Esophagus muscularis mucosa (tissue), 4 donors: ENCODE measurements around the gene FCAMR. TPM values are rescaled to one million over a fixed set of nuclear protein-coding genes. Genes with fewer than 3 reads are reported as not detected.

Source experiments
- DNase-seq: peaks from one replicate; pipeline ENCODE4 v3.0.0-alpha.2; 2017; ENCODE audit errors: extremely low spot score
- H3K27ac ChIP-seq, 4 donors: fragments of 200-600 bp; sonication (generic); replicated peaks in 1 of 4; 1 replicate in 3 of 4; 2 replicates in 1 of 4; pipeline ENCODE4 v1.5.1; 2016 to 2019; ENCODE audit warnings: mild to moderate bottlenecking in 1 of 4
- H3K27me3 ChIP-seq, 4 donors: fragments of 200-600 bp; sonication (generic); one replicate each; pipeline versions ENCODE4 v1.5.1 to v1.6.0; 2016 to 2019
- H3K36me3 ChIP-seq, 4 donors: fragments of 200-600 bp; sonication (generic); one replicate each; pipeline ENCODE4 v1.5.1; 2016 to 2019
- H3K4me1 ChIP-seq, 4 donors: fragments of 200-600 bp; sonication (generic); one replicate each; pipeline ENCODE4 v1.5.1; 2016 to 2019
- H3K4me3 ChIP-seq, 4 donors: fragments of 200-600 bp; sonication (generic); 1 replicate in 2 of 4; 2 replicates in 2 of 4; pipeline ENCODE4 v1.5.1; 2016 to 2019; ENCODE audit warnings: mild to moderate bottlenecking in 4 of 4, moderate library complexity in 1 of 4
- H3K9me3 ChIP-seq, 4 donors: fragments of 200-600 bp; sonication (generic); 1 replicate in 3 of 4; 2 replicates in 1 of 4; pipeline ENCODE4 v1.5.1; 2016 to 2019
- EP300 ChIP-seq: sonication (generic); formaldehyde crosslinking; IDR thresholded peaks from one replicate; pipeline ENCODE4 v1.6.1; 2017; ENCODE audit warnings: antibody characterized with exemption
- POLR2A ChIP-seq: fragments of 450-650 bp; IDR thresholded peaks from one replicate; pipeline ENCODE4 v1.6.1; 2017; ENCODE audit warnings: antibody characterized with exemption, moderate library complexity, mild to moderate bottlenecking, low read depth
- POLR2AphosphoS5 ChIP-seq, 2 donors: sonication (generic); formaldehyde crosslinking; IDR thresholded peaks; one replicate each; pipeline ENCODE4 v1.6.1; 2017; ENCODE audit warnings: antibody characterized with exemption in 2 of 2
- WGBS: methylation state at CpG from one replicate; pipeline ENCODE4 v1.1.5; 2018; 5-methylcytosine and 5-hydroxymethylcytosine counted together
- intact Hi-C: fragments of 100-400 bp; cut with DNase I; formaldehyde crosslinking; loops from one replicate; pipeline ENCODE4 v1.15.1; 2023
- total RNA-seq, 4 donors: library from RNA; depleted of rRNA; stranded (reverse); fragments of >200 nt; gene quantifications; one replicate each; pipeline versions ENCODE4 v1.1.0 to v1.2.1, GENCODE V29; 2016
- TF ChIP-seq, protein P1 (sequence below), 3 experiments: fragments of 200-600 bp in 2 of 3; fragments of 450-650 bp in 1 of 3; sonication (generic) in 2 of 3; IDR thresholded peaks; one replicate each; pipeline ENCODE4 v1.5.1; 2017 to 2019; ENCODE audit warnings: antibody characterized with exemption in 3 of 3, mild to moderate bottlenecking in 2 of 3, moderate library complexity in 1 of 3

FCAMR gene, protein sequence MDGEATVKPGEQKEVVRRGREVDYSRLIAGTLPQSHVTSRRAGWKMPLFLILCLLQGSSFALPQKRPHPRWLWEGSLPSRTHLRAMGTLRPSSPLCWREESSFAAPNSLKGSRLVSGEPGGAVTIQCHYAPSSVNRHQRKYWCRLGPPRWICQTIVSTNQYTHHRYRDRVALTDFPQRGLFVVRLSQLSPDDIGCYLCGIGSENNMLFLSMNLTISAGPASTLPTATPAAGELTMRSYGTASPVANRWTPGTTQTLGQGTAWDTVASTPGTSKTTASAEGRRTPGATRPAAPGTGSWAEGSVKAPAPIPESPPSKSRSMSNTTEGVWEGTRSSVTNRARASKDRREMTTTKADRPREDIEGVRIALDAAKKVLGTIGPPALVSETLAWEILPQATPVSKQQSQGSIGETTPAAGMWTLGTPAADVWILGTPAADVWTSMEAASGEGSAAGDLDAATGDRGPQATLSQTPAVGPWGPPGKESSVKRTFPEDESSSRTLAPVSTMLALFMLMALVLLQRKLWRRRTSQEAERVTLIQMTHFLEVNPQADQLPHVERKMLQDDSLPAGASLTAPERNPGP
- not detected for total RNA-seq

DNA sequence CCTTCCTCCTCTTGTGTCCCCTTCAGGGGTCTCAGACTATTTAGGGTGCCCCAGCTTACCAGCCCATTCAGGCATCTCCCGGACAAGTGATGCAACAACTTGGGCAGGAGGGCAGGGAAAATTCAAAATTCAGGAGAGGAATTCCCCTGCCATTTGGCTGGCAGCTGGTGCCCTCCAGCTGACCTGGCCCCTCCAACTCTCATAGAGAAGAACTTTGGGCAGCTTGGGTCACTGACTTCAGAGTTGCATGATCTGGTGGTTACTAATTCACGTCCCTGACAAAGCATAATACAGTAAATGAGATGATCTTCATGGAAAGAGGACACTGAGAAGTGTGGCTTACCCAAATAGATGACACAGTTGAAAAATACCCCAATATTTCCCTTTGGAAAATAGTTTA, at the start of gene FCAMR:
TSS of gene FCAMR (minus strand) at position 15 of the 400 bp plus-strand sequence. CDS start 335 bp downstream, outside the sequence.
- no peak within 1 kb of the TSS for H3K4me3 ChIP-seq
- no peak within 1 kb of the TSS for H3K27ac ChIP-seq
- no peaks in the 10 kb centered on the region for H3K9me3 ChIP-seq
- 70% methylated on average over 2 of the region's 2 CpGs for WGBS
- no peaks in the 10 kb centered on the region for H3K4me1 ChIP-seq
- H3K36me3 ChIP-seq, result no peaks in the 10 kb centered on the region
- no peak for DNase-seq
- TF ChIP-seq, protein P1, sequence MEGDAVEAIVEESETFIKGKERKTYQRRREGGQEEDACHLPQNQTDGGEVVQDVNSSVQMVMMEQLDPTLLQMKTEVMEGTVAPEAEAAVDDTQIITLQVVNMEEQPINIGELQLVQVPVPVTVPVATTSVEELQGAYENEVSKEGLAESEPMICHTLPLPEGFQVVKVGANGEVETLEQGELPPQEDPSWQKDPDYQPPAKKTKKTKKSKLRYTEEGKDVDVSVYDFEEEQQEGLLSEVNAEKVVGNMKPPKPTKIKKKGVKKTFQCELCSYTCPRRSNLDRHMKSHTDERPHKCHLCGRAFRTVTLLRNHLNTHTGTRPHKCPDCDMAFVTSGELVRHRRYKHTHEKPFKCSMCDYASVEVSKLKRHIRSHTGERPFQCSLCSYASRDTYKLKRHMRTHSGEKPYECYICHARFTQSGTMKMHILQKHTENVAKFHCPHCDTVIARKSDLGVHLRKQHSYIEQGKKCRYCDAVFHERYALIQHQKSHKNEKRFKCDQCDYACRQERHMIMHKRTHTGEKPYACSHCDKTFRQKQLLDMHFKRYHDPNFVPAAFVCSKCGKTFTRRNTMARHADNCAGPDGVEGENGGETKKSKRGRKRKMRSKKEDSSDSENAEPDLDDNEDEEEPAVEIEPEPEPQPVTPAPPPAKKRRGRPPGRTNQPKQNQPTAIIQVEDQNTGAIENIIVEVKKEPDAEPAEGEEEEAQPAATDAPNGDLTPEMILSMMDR (IDR thresholded peaks at IDR 0.05), result no peak
- no peak for TF ChIP-seq EP300
- no peak for TF ChIP-seq POLR2AphosphoS5 (IDR thresholded peaks at IDR 0.05)
- no peak for TF ChIP-seq POLR2A
- peaks cover 0 to 15% (median 0%) of the 10 kb centered on the region in 4 donors for H3K27me3 ChIP-seq
- intact Hi-C loops, result no loop called here

DNA sequence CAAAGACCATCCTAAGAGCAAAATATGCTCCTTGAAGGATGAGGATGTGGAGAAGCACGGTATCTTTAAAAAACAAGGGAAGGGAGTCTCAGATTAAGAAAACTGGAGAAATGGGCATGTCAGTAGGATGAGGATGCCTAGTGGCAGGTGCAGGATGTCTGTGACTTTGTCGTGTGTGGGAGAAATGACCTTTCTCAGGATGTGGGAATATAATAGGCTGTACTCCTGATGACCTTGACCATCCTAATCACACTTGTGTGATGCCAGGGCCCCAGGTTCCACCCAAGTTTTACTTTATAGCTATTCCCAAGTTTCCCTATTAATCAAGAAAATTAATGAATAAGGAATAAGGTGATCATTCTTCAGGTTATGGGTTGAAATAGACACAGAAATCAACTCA, 49.4 kb upstream of the FCAMR start:
- intact Hi-C loops, result no loop called here
- Histone ChIP-seq H3K4me3 (no peak overlapping the region), H3K27ac (no peak overlapping the region), H3K4me1 (peaks cover 6 to 18% (median 9%) of the 10 kb centered on the region in 4 donors), H3K9me3 (no peaks in the 10 kb centered on the region), H3K27me3 (no peaks in the 10 kb centered on the region), H3K36me3 (no peaks in the 10 kb centered on the region)
- 51% methylated on average over 2 of the region's 2 CpGs for WGBS
- TF ChIP-seq EP300 (no peak), POLR2A (no peak), POLR2AphosphoS5 (IDR thresholded peaks at IDR 0.05) (no peak)
- TF ChIP-seq, protein P1 (IDR thresholded peaks at IDR 0.05), result no peak
- no peak for DNase-seq

DNA sequence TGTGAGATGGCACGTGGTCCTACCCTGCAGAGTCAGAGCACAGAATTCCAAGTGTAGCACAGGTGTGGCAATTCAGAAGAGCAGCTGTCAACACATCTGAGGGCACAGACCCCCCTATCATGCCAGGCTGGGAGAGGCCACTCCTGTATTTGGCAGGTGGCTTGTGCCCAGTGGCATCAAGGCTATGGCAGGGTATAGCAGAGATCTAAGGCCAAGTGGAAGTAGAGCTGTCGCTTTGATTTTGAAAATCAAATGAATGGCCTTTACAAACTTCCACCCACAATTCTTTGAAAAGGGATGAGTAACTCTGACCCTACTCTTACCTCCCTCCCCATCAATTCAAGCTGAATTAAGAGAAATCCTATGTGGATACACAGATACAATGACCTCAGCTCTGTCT, 48.9 kb upstream of the FCAMR start:
- TF ChIP-seq POLR2A (no peak), POLR2AphosphoS5 (IDR thresholded peaks at IDR 0.05) (no peak), EP300 (no peak)
- TF ChIP-seq, protein P1 (IDR thresholded peaks at IDR 0.05), result no peak
- WGBS, result 89% methylated on average over 2 of the region's 2 CpGs
- intact Hi-C loops, result no loop called here

DNA sequence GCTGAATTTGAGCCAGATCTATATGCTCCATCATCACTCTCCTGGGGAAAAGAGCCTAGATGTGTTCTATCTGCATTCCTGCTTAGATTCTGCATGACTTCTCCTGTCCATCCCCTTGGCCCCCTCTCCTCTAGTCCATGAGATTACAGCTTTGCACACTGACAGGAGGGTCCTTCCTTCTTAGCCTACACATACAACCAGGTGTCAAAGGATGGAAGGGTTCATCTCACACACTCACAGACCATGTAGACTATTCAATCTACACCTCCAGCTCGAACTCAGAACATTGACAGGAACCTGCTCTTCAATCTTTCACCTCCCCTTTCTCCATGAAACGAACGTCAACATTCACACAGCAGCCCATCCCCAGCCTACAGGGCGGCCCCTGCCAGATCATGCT, 48.4 kb upstream of the FCAMR start:
- Histone ChIP-seq H3K27me3 (no peaks in the 10 kb centered on the region), H3K27ac (no peak overlapping the region), H3K4me1 (peaks cover 0 to 9% (median 0%) of the 10 kb centered on the region in 4 donors), H3K36me3 (no peaks in the 10 kb centered on the region), H3K9me3 (no peaks in the 10 kb centered on the region), H3K4me3 (no peak overlapping the region)
- 97% methylated on average over 4 of the region's 4 CpGs for WGBS
- TF ChIP-seq POLR2A (no peak), EP300 (no peak), POLR2AphosphoS5 (IDR thresholded peaks at IDR 0.05) (no peak)
- TF ChIP-seq, protein P1 (IDR thresholded peaks at IDR 0.05), result no peak
- intact Hi-C loops, result no loop called here
- peak; percentile 60 for DNase-seq

More for the DNA sequence above, 48.9 kb upstream of the FCAMR start:
- DNase-seq, result no peak
- Histone ChIP-seq H3K36me3 (no peaks in the 10 kb centered on the region), H3K27me3 (no peaks in the 10 kb centered on the region), H3K4me3 (no peak overlapping the region), H3K9me3 (no peaks in the 10 kb centered on the region), H3K4me1 (peaks cover under 1 to 13% (median 4%) of the 10 kb centered on the region in 4 donors), H3K27ac (no peak overlapping the region)
